ENCODE data around the gene HAPLN3. TPM values are rescaled to one million over a fixed set of nuclear protein-coding genes. Genes with fewer than 3 reads are reported as not detected.
A peak's percentile ranks its signal among the peaks of the same experiment; 100 is the strongest.

HAPLN3 gene
- total RNA-seq, 2 donors from 2014 or later = 138 to 203 TPM

- peaks cover 10 to 15% of the 10 kb centered on the region in 2 donors for H3K4me1 Mint-ChIP-seq (ENCODE audit: low read depth in 2 of 2)
- no peak for ATAC-seq
- H3K4me3 Mint-ChIP-seq = no peak overlapping the region
- no peaks in the 10 kb centered on the region for H3K9me3 Mint-ChIP-seq
- no peaks in the 10 kb centered on the region for H3K36me3 Mint-ChIP-seq
- no peaks in the 10 kb centered on the region for H3K27me3 Mint-ChIP-seq
- DNase-seq (ENCODE audit: low spot score) = no peak
- no peak overlapping the region for H3K27ac Mint-ChIP-seq
Measured at GRCh38 chr15:88906551-88906950, 11.2 kb upstream of the HAPLN3 start.

DNA sequence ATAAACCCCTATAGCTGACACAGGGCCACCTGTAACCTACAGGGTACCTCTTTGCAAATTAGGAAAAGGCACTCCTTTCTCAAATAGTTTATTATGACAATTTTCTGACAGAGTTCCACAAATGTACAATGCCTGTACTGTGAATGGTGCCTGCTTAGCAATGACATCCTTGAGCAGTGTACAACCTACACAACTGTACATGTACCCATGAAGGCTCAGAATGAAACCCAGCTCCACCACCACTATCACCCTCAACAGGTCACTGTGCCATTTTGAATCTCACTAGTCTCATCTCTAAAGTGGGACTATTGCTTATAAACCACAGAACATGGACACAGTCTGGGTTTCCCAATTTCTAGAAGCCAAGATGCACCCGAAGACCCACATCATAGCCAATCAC lies 10.8 kb upstream of the HAPLN3 start:
- H3K4me3 Mint-ChIP-seq = no peak overlapping the region
- no peak for ATAC-seq
- H3K4me1 Mint-ChIP-seq (ENCODE audit: low read depth in 2 of 2) = peaks cover 10 to 16% of the 10 kb centered on the region in 2 donors
- no peaks in the 10 kb centered on the region for H3K27me3 Mint-ChIP-seq
- no peaks in the 10 kb centered on the region for H3K9me3 Mint-ChIP-seq
- no peak for DNase-seq (ENCODE audit: low spot score)
- no peaks in the 10 kb centered on the region for H3K36me3 Mint-ChIP-seq
- no peak overlapping the region for H3K27ac Mint-ChIP-seq

- H3K27me3 Mint-ChIP-seq = no peaks in the 10 kb centered on the region
- DNase-seq (ENCODE audit: low spot score) = no peak
- no peak for ATAC-seq
- no peak overlapping the region for H3K4me3 Mint-ChIP-seq
- peaks cover 10 to 17% of the 10 kb centered on the region in 2 donors for H3K4me1 Mint-ChIP-seq (ENCODE audit: low read depth in 2 of 2)
- H3K9me3 Mint-ChIP-seq = no peaks in the 10 kb centered on the region
- no peaks in the 10 kb centered on the region for H3K36me3 Mint-ChIP-seq
- no peak overlapping the region for H3K27ac Mint-ChIP-seq
Measured at GRCh38 chr15:88905576-88905975, 10.2 kb upstream of the HAPLN3 start.

GRCh38 chr15:88904624-88905327 lies 9.4 kb upstream of the HAPLN3 start:
- Mint-ChIP-seq H3K4me1 (ENCODE audit: low read depth in 2 of 2) (peaks cover 10 to 17% of the 10 kb centered on the region in 2 donors), H3K4me3 (no peak overlapping the region), H3K36me3 (no peaks in the 10 kb centered on the region), H3K27ac (peak overlapping the region in 1 of 2 donors; percentile 49), H3K9me3 (no peaks in the 10 kb centered on the region), H3K27me3 (no peaks in the 10 kb centered on the region)
- ATAC-seq (peak; percentile 76 to 82), DNase-seq (ENCODE audit: low spot score) (peak; percentile 80)

DNA sequence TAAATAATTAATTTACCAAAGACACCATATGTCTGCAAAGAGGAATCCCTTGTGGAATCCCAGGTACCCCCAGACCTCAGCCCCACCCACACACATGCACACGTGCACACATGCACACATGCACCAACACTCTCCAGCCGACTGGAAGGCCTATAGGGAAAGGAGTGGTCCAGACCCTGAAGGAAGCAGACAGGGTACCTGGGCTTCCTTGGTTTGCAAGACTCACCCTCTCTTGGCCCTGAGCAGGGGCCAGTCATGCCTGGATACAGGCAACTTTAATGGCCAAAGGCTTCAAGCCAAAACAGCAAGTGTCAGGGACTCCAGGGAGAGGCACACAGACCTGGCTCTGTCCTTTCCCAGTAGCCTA lies 8.9 kb upstream of the HAPLN3 start:
- no peaks in the 10 kb centered on the region for H3K36me3 Mint-ChIP-seq
- no peaks in the 10 kb centered on the region for H3K9me3 Mint-ChIP-seq
- H3K27ac Mint-ChIP-seq = peak overlapping the region in 1 of 2 donors; percentile 49
- H3K27me3 Mint-ChIP-seq = no peaks in the 10 kb centered on the region
- ATAC-seq (no peak), DNase-seq (ENCODE audit: low spot score) (no peak)
- H3K4me1 Mint-ChIP-seq (ENCODE audit: low read depth in 2 of 2) = peaks cover 10 to 17% of the 10 kb centered on the region in 2 donors
- H3K4me3 Mint-ChIP-seq = no peak overlapping the region

- Mint-ChIP-seq H3K9me3 (no peaks in the 10 kb centered on the region), H3K4me3 (no peak overlapping the region), H3K4me1 (ENCODE audit: low read depth in 2 of 2) (peaks cover 10 to 14% of the 10 kb centered on the region in 2 donors), H3K27me3 (no peaks in the 10 kb centered on the region), H3K36me3 (no peaks in the 10 kb centered on the region), H3K27ac (no peak overlapping the region)
- DNase-seq (ENCODE audit: low spot score) (no peak), ATAC-seq (no peak)
Measured at GRCh38 chr15:88902846-88903245, 7.5 kb upstream of the HAPLN3 start.

DNA sequence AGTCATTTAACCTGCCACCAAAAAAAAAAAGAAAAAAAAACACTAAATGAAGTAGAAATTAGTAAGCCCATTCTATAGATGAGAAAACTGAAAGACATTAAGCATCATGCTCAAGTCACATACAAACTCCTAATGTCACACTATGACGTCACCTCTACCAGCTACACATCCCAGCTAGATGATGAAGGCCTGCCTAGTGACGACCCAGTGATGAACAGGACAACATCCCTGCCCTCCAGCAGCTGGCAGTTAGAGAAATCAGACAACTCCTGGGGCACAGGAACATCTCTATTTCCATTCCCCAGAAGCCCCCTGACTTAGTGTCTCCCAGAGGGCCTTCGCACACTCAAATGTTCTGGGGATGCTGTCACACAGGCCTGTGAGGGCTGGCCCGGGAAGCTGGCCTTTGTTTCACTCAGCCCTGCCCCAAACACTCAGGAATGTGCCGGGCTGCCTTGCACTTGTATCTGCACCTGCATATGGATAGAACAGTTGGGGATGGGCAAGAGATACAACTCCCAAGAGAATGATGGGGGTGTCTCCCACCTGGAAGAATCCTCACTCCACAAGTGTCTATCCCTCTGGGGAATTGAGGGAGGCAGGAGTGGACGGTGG lies 7.0 kb upstream of the HAPLN3 start:
- Mint-ChIP-seq H3K9me3 (no peaks in the 10 kb centered on the region), H3K36me3 (no peaks in the 10 kb centered on the region), H3K4me1 (ENCODE audit: low read depth in 2 of 2) (peaks cover 10 to 18% of the 10 kb centered on the region in 2 donors), H3K27me3 (no peaks in the 10 kb centered on the region), H3K27ac (peak overlapping the region in 1 of 2 donors; percentile 40), H3K4me3 (no peak overlapping the region)
- DNase-seq (ENCODE audit: low spot score) (no peak), ATAC-seq (no peak)

DNA sequence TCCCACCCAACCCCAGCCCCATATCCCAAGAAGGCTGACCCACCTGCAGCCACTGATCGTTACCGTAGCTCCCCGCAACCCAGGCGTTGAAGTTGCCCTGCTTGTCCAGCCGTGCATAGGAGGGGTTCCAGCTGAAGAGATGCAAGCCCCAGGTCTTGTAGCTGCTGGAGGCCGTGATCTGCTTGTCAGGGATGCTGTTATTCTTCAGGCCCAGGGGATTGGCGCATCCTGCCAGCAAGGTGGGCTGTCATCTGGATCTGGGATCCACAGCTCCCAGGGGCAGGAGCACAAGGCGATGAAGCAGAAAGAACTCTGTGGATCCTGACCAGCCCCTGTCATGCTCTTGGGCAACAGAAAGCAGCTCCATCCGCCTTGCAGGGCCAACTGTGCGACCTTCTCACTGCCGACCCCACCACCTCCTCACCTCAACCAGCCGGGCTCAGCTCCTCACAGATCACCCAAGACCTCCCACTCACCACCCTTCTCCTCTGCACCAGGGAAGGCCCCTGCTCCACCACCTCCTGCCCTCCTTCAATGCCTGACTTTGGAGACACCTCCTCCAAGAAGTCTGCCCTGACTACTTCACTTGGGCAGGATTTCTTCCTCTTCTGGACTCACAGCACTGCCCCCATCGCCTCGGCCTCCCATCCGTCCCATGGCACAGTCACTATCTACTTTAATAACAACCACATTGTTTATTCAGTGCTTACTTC lies 6.3 kb upstream of the HAPLN3 start:
- Mint-ChIP-seq H3K27me3 (no peaks in the 10 kb centered on the region), H3K27ac (peak overlapping the region in 1 of 2 donors; percentile 40), H3K9me3 (no peaks in the 10 kb centered on the region), H3K4me1 (ENCODE audit: low read depth in 2 of 2) (peaks cover 14 to 23% of the 10 kb centered on the region in 2 donors), H3K36me3 (no peaks in the 10 kb centered on the region), H3K4me3 (no peak overlapping the region)
- ATAC-seq = no peak
- DNase-seq (ENCODE audit: low spot score) = no peak

DNA sequence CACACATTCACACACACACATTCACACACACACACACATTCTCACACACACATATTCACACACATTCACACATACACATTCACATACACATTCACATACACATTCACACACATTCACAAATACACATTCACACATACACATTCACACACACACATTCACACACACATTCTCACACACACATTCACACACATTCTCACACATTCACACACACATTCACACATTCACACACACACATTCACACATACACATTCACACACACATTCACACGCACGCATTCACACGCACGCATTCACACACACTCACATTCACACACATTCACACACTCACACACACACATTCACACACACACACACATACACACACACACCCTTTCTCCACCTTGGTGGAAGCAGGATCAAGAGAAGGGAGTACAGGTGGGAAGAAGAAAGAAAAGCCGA lies 5.7 kb upstream of the HAPLN3 start:
- Mint-ChIP-seq H3K4me3 (no peak overlapping the region), H3K4me1 (ENCODE audit: low read depth in 2 of 2) (peaks cover 17 to 25% of the 10 kb centered on the region in 2 donors), H3K36me3 (no peaks in the 10 kb centered on the region), H3K9me3 (no peaks in the 10 kb centered on the region), H3K27me3 (no peaks in the 10 kb centered on the region), H3K27ac (no peak overlapping the region)
- DNase-seq (ENCODE audit: low spot score) = no peak
- ATAC-seq = no peak

- Mint-ChIP-seq H3K4me1 (ENCODE audit: low read depth in 2 of 2) (peaks cover 20 to 29% of the 10 kb centered on the region in 2 donors), H3K9me3 (no peaks in the 10 kb centered on the region), H3K36me3 (no peaks in the 10 kb centered on the region), H3K4me3 (no peak overlapping the region), H3K27me3 (peaks cover 0 to 1% of the 10 kb centered on the region in 2 donors), H3K27ac (no peak overlapping the region)
- ATAC-seq (no peak), DNase-seq (ENCODE audit: low spot score) (no peak)
Measured at GRCh38 chr15:88900309-88900981, 5.1 kb upstream of the HAPLN3 start.

- Mint-ChIP-seq H3K4me3 (no peak overlapping the region), H3K27me3 (peaks cover 0 to 2% of the 10 kb centered on the region in 2 donors), H3K36me3 (no peaks in the 10 kb centered on the region), H3K27ac (no peak overlapping the region), H3K9me3 (no peaks in the 10 kb centered on the region), H3K4me1 (ENCODE audit: low read depth in 2 of 2) (peaks cover 12 to 26% of the 10 kb centered on the region in 2 donors)
- ATAC-seq = no peak
- DNase-seq (ENCODE audit: low spot score) = no peak
Measured at GRCh38 chr15:88899251-88899650, 3.9 kb upstream of the HAPLN3 start.

- Mint-ChIP-seq H3K9me3 (no peaks in the 10 kb centered on the region), H3K27ac (peak overlapping the region in 1 of 2 donors; percentile 38), H3K4me3 (no peak overlapping the region), H3K4me1 (ENCODE audit: low read depth in 2 of 2) (peaks cover 12 to 31% of the 10 kb centered on the region in 2 donors), H3K36me3 (no peaks in the 10 kb centered on the region), H3K27me3 (peaks cover 0 to 2% of the 10 kb centered on the region in 2 donors)
- DNase-seq (ENCODE audit: low spot score) = no peak
- ATAC-seq = no peak
Measured at GRCh38 chr15:88898736-88899135, 3.4 kb upstream of the HAPLN3 start.

DNA sequence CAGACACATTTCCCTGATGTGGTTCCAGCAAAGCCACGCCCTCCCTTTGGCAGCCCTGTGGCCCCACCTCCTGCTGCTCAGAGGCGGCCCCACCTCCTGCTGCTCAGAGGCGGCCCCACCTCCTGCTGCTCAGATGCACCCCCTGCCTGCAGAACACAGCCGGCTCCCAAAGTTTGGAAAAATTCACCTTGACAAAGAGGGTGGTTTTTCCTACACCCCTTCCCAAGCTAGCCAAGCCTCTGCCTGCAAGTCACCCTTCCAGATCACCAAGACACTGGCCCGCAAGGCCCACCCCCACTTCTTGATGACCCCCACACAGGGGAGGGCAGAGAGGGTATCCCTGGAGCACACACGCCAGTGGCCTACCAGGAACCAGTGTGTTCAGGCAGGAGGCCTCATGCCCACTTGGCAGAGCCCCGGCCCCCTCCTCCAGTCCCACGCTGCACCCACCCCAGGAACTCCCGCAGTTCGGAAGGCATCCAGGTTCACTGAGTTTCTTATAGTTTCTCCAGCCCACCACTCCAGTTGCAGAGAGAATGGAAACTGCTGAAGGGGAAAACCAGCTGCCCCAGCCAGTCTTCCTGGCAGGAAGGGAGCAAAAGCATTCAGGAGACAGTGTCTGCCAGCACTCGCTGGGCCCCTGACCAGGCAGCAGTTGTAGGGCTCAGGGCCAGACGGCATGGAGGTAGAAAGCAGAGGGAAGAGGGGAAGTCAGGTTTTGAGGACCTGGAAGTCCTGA lies 2.3 kb upstream of the HAPLN3 start:
- no peaks in the 10 kb centered on the region for H3K36me3 Mint-ChIP-seq
- H3K4me3 Mint-ChIP-seq = no peak overlapping the region
- H3K27ac Mint-ChIP-seq = no peak overlapping the region
- peaks cover 12 to 37% of the 10 kb centered on the region in 2 donors for H3K4me1 Mint-ChIP-seq (ENCODE audit: low read depth in 2 of 2)
- H3K9me3 Mint-ChIP-seq = no peaks in the 10 kb centered on the region
- ATAC-seq (peak; percentile 45 to 71), DNase-seq (ENCODE audit: low spot score) (peak; percentile 71)
- peaks cover 0 to 2% of the 10 kb centered on the region in 2 donors for H3K27me3 Mint-ChIP-seq
